ENCODE measurements around the gene DENND1C. TPM values are rescaled to one million over a fixed set of nuclear protein-coding genes. Genes with fewer than 3 reads are reported as not detected.

The DENND1C gene
- total RNA-seq, 2 donors from 2014 or later: 2.7 to 3.9 TPM

GRCh38 chr19:6519289-6519688 lies 37.7 kb upstream of the DENND1C start:
- no peaks in the 10 kb centered on the region for H3K9me3 ChIP-seq
- no peak overlapping the region for H3K4me3 ChIP-seq
- H3K27me3 ChIP-seq (replicated peaks; ENCODE audit: insufficient read depth): no peaks in the 10 kb centered on the region
- TF ChIP-seq, protein P1, sequence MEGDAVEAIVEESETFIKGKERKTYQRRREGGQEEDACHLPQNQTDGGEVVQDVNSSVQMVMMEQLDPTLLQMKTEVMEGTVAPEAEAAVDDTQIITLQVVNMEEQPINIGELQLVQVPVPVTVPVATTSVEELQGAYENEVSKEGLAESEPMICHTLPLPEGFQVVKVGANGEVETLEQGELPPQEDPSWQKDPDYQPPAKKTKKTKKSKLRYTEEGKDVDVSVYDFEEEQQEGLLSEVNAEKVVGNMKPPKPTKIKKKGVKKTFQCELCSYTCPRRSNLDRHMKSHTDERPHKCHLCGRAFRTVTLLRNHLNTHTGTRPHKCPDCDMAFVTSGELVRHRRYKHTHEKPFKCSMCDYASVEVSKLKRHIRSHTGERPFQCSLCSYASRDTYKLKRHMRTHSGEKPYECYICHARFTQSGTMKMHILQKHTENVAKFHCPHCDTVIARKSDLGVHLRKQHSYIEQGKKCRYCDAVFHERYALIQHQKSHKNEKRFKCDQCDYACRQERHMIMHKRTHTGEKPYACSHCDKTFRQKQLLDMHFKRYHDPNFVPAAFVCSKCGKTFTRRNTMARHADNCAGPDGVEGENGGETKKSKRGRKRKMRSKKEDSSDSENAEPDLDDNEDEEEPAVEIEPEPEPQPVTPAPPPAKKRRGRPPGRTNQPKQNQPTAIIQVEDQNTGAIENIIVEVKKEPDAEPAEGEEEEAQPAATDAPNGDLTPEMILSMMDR (IDR thresholded peaks at IDR 0.05): no peak
- peaks cover 0 to 14% of the 10 kb centered on the region in 2 donors for H3K4me1 ChIP-seq (ENCODE audit: control insufficient read depth in 1 of 2, low read depth in 2 of 2)
- no peaks in the 10 kb centered on the region for H3K36me3 ChIP-seq
- H3K27ac ChIP-seq: no peak overlapping the region
- DNase-seq (ENCODE audit: low spot score) (no peak), ATAC-seq (ENCODE audit: insufficient number of reproducible peaks, low FRiP score, low read depth) (no peak)

DNA sequence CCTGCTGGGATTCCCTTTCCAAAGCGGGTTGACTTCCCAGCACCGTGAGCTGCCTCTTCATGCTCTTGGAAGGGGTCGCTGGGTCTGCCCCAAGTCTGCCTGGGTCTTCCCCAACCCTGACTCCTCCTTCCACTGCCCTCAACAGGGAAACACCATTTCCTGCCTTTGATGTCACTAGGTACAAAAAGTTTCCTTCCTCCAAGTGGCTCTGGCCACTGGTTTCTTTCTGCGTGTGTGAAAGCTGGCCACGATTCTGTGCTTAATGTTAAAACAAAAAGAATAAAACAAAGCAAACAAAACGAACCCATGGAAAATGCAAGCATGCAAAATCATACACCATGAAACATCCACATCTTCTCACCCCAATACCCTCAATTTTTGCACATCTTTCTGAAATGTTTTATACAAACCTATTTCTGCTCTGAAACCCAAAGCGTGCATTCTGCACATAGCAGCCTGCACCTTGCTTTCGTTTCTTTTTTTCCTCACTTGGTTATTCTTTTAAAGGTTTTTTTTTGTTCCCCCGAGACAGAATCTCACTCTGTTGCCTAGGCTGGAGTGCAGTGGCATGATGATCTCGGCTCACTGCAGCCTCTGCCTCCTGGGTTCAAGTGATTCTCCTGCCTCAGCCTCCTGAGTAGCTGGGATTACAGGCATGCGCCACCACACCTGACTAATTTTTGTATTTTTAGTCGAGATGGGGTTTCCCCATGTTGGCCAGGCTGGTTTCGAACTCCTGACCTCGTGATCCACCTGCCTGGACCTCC lies 36.7 kb upstream of the DENND1C start:
- no peaks in the 10 kb centered on the region for H3K36me3 ChIP-seq
- peaks cover 0 to 14% of the 10 kb centered on the region in 2 donors for H3K4me1 ChIP-seq (ENCODE audit: control insufficient read depth in 1 of 2, low read depth in 2 of 2)
- ATAC-seq (ENCODE audit: insufficient number of reproducible peaks, low FRiP score, low read depth) (no peak), DNase-seq (ENCODE audit: low spot score) (no peak)
- no peaks in the 10 kb centered on the region for H3K27me3 ChIP-seq (replicated peaks; ENCODE audit: insufficient read depth)
- TF ChIP-seq, protein P1 (IDR thresholded peaks at IDR 0.05): no peak
- H3K9me3 ChIP-seq: no peaks in the 10 kb centered on the region
- no peak overlapping the region for H3K4me3 ChIP-seq
- no peak overlapping the region for H3K27ac ChIP-seq

DNA sequence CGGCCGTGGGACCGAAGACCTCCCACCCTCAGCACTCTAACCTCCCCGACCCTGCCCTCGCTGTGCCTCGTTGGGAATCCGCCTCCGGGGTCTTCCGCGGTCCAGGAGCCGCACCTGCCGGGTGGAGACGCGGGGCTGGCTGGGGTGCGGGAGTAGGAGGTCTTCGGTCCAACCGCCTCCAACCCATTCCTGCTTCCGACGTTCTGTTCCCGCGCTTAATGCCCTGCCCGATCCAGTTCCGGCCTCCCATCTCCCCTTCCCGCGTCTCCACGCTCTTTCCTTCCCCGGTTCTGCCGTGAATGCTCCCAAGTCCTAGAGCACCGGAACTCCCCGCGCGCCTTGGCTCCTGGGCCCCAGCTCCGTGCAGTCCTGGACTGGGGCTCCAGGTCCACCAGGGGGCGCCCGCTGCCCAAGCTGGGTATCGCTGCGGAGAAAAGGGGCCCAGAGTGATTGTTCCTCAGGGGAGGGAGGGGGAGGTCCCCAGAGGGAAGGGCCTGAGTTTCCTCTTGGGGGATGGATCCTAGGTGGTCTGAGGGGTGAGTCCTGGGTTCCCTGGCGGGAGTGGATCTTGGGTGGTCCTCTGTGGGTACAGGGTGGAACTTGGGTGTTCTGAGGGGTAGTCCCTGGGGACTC lies 35.2 kb upstream of the DENND1C start:
- H3K4me3 ChIP-seq: peak overlapping the region; percentile 63
- H3K36me3 ChIP-seq: no peaks in the 10 kb centered on the region
- H3K9me3 ChIP-seq: no peaks in the 10 kb centered on the region
- no peaks in the 10 kb centered on the region for H3K27me3 ChIP-seq (replicated peaks; ENCODE audit: insufficient read depth)
- ATAC-seq (ENCODE audit: insufficient number of reproducible peaks, low FRiP score, low read depth) (peak; percentile 69), DNase-seq (ENCODE audit: low spot score) (peak; percentile 38)
- H3K27ac ChIP-seq: no peak overlapping the region
- TF ChIP-seq, protein P1 (IDR thresholded peaks at IDR 0.05): peak; percentile 91
- peaks cover 0 to 14% of the 10 kb centered on the region in 2 donors for H3K4me1 ChIP-seq (ENCODE audit: control insufficient read depth in 1 of 2, low read depth in 2 of 2)

DNA sequence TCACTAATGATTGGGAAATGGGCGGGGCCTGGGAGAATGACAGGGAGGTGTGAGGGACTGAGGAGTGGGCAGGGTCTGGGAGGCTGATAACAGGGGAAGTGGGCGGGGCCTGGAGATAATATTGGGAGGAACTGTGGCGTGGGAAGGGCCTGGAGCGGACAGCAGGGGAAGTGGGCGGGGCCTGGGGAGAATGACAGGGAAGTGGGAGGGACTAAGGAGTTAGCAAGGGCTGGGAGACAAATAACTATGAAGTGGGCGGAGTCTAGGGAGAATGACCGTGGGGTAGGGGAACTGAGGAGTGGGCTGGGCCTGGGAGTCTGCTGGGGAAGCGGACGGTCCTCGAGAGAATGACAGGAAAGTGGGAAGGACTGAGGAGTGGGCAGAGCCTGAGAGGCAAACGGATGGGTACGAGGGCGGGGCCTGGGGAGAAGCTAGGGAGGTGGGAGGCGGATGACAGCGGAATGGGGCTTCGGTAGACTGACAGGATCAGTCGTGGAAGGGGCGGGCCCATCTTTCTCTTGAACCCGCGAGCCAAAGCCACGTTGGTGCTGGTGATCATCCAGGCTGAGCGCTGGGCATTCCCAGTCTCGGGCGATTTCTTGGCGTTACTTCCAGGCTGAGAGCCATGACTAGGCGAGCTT lies 34.6 kb upstream of the DENND1C start:
- peak; percentile 61 for ATAC-seq (ENCODE audit: insufficient number of reproducible peaks, low FRiP score, low read depth)
- peak; percentile 67 for DNase-seq (ENCODE audit: low spot score)
- Histone ChIP-seq H3K27ac (no peak overlapping the region), H3K9me3 (no peaks in the 10 kb centered on the region), H3K4me3 (peak overlapping the region; percentile 63), H3K4me1 (ENCODE audit: control insufficient read depth in 1 of 2, low read depth in 2 of 2) (peaks cover 0 to 14% of the 10 kb centered on the region in 2 donors), H3K36me3 (no peaks in the 10 kb centered on the region), H3K27me3 (replicated peaks; ENCODE audit: insufficient read depth) (no peaks in the 10 kb centered on the region)
- TF ChIP-seq, protein P1 (IDR thresholded peaks at IDR 0.05): no peak

DNA sequence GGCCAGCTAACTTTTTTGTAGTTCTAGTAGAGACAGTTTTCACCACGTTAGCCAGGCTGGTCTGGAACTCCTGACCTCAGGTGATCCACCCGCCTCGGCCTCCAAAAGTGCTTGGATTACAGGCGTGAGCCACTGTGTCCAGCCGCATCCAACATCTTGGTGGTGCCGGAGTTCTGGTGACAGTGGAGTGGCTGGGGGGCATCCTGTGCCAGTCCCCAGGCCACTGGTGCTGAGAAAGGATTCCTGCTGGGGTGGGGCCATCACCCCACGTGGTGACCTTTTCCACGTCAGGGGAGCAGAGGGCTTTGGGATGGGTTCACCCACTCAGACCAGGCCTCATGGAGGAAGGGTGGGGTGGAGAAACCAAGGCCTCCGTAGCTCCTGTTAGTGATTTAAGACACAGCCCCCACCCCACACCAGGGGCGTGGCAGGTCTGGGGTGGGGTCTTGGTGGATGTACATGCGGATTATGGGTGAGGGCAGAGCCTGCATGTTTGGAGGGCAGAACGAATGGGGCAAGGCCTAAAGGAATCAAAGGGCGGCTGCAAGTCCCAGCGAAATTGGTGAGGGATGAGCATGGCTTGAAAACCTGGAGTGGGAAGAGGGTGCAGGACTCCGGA lies 33.4 kb upstream of the DENND1C start:
- Histone ChIP-seq H3K36me3 (no peaks in the 10 kb centered on the region), H3K4me3 (no peak overlapping the region), H3K27ac (no peak overlapping the region), H3K9me3 (no peaks in the 10 kb centered on the region), H3K4me1 (ENCODE audit: control insufficient read depth in 1 of 2, low read depth in 2 of 2) (peaks cover 0 to 14% of the 10 kb centered on the region in 2 donors), H3K27me3 (replicated peaks; ENCODE audit: insufficient read depth) (no peaks in the 10 kb centered on the region)
- DNase-seq (ENCODE audit: low spot score) (no peak), ATAC-seq (ENCODE audit: insufficient number of reproducible peaks, low FRiP score, low read depth) (no peak)
- TF ChIP-seq, protein P1 (IDR thresholded peaks at IDR 0.05): no peak

Measured in thoracic aorta (tissue), 2 donors.